CD4-positive, CD25-positive, alpha-beta regulatory T cell (primary cell): ENCODE data around the gene RNF4. TPM values are rescaled to one million over a fixed set of nuclear protein-coding genes. Genes with fewer than 3 reads are reported as not detected.
A peak's percentile ranks its signal among the peaks of the same experiment; 100 is the strongest.
"Not testable (repeated sequence)": the region's sequence is repeated elsewhere in the genome, so short reads cannot be mapped to it uniquely, and the experiment has no call there.

Experiments
- ATAC-seq, 2 donors: fragments of 150-1000 bp; cut with Tn5 transposase; one replicate each; pipeline ENCODE4 v1.10.0; 2021; ENCODE audit warnings: low read depth in 2 of 2, moderate number of reproducible peaks in 2 of 2, moderate library complexity in 1 of 2
- DNase-seq, 3 donors: peaks; one replicate each; pipeline versions ENCODE4 v3.0.0 to v3.0.0-alpha.2; 2012 to 2022; ENCODE audit warnings: mixed read lengths in 1 of 3
- H3K27ac ChIP-seq: one replicate; pipeline ENCODE4 v1.7.0; 2013; ENCODE audit warnings: mild to moderate bottlenecking, low read length; ENCODE audit not compliant: insufficient read depth, poor library complexity, severe bottlenecking
- H3K27me3 ChIP-seq: one replicate; pipeline ENCODE4 v1.7.0; 2013; ENCODE audit warnings: low read length; ENCODE audit not compliant: control insufficient read depth, insufficient read depth
- H3K36me3 ChIP-seq: one replicate; pipeline ENCODE4 v1.7.0; 2013; ENCODE audit warnings: mild to moderate bottlenecking, low read length, moderate library complexity; ENCODE audit not compliant: control insufficient read depth, insufficient read depth
- H3K4me1 ChIP-seq: 2 replicates; pipeline ENCODE4 v1.7.0; 2013; ENCODE audit warnings: mild to moderate bottlenecking, low read length; ENCODE audit not compliant: insufficient read depth, control insufficient read depth, poor library complexity, severe bottlenecking
- H3K4me3 ChIP-seq: one replicate; pipeline ENCODE4 v1.7.0; 2013; ENCODE audit warnings: low read depth, mild to moderate bottlenecking, low read length, moderate library complexity
- H3K9me3 ChIP-seq, 2 experiments: 1 replicate in 1 of 2; 2 replicates in 1 of 2; pipeline ENCODE4 v1.7.0; 2013; ENCODE audit warnings: low read length in 2 of 2, mild to moderate bottlenecking in 1 of 2, moderate library complexity in 1 of 2; ENCODE audit not compliant: control insufficient read depth in 2 of 2
- H3K27ac Mint-ChIP-seq, 3 donors: one replicate each; pipeline ENCODE4 v1.8.0; 2020 to 2022; ENCODE audit warnings: mild to moderate bottlenecking in 3 of 3, mixed read lengths in 3 of 3, moderate library complexity in 2 of 3
- H3K27me3 Mint-ChIP-seq: one replicate; pipeline ENCODE4 v1.8.0; 2022; ENCODE audit warnings: mild to moderate bottlenecking, mixed read lengths
- H3K36me3 Mint-ChIP-seq: one replicate; pipeline ENCODE4 v1.8.0; 2020; ENCODE audit warnings: mixed read lengths
- H3K4me1 Mint-ChIP-seq, 4 donors: one replicate each; pipeline ENCODE4 v1.8.0; 2020 to 2022; ENCODE audit warnings: mixed read lengths in 4 of 4, mild to moderate bottlenecking in 1 of 4
- H3K4me3 Mint-ChIP-seq, 4 donors: one replicate each; pipeline ENCODE4 v1.8.0; 2020 to 2022; ENCODE audit warnings: mild to moderate bottlenecking in 4 of 4, mixed read lengths in 4 of 4, moderate library complexity in 3 of 4
- H3K9me3 Mint-ChIP-seq, 7 donors: one replicate each; pipeline ENCODE4 v1.8.0; 2020 to 2022; ENCODE audit warnings: mixed read lengths in 7 of 7, mild to moderate bottlenecking in 3 of 7, moderate library complexity in 2 of 7
- polyA plus RNA-seq, 4 donors: library from polyadenylated mRNA; unstranded; fragments of 300-500 nt; fragmentation: Illumina TruSeq; gene quantifications; one replicate each; pipeline ENCODE4 v1.2.3, GENCODE V29; 2021
- total RNA-seq: library from RNA; stranded (reverse); gene quantifications from one replicate; pipeline ENCODE4 v1.2.3, GENCODE V29; 2022

Gene RNF4
- total and polyA plus RNA-seq, 5 donors from 2014 or later, result 72.0 to 111 (median 89.8) TPM

DNA sequence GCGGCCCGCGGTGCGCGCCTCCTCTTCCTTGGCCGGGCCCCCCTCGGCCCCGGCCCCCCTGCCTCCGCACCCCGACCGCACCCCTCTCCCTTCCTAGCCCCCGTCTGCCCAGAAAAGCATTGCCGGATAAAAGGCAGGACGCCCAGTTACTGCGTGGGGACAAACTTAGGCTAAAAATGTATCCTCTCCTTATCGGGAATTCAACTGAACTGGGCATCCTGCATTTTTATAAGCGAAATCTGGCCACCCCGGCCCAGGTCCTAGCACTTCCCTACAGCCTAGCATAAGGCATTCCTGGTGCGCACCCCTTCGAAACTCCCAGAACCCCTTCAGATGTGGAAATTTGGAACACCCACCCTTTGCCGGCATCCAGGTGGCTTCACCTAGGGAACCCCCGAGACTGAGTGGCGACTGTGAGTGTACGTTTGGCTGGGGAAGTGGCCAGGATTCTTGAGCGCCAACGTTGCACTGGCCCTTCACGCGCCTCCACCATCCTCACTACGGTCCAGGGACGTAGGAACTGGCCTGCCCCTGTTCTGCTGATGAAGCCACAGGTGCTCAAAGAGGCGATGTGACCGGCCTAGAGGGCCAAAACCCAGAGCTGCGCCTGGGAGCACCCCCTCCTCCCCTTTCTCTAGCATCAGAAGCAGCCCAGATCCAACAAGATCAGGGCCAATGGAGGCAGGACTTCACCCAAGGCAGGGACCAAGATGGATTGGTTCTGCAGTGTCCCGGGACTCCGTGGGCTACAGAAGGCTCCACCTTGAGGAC, 5.7 kb upstream of the RNF4 start:
- no peaks in the 10 kb centered on the region for H3K36me3 ChIP-seq
- H3K27me3 Mint-ChIP-seq, result peaks cover 5% of the 10 kb centered on the region
- peak overlapping the region in 1 of 3 donors; percentile 83 for H3K27ac Mint-ChIP-seq
- no peaks in the 10 kb centered on the region for H3K9me3 Mint-ChIP-seq
- no peaks in the 10 kb centered on the region for H3K9me3 ChIP-seq
- ATAC-seq, result no peak
- H3K4me3 ChIP-seq, result no peak overlapping the region
- H3K4me1 ChIP-seq, result peaks cover 20% of the 10 kb centered on the region
- no peak for DNase-seq
- H3K4me1 Mint-ChIP-seq, result peaks cover 0 to 21% (median 14%) of the 10 kb centered on the region in 4 donors
- H3K4me3 Mint-ChIP-seq, result peak overlapping the region; percentile 53 to 84 (median 80)
- no peak overlapping the region for H3K27ac ChIP-seq
- H3K27me3 ChIP-seq, result no peaks in the 10 kb centered on the region
- no peaks in the 10 kb centered on the region for H3K36me3 Mint-ChIP-seq

DNA sequence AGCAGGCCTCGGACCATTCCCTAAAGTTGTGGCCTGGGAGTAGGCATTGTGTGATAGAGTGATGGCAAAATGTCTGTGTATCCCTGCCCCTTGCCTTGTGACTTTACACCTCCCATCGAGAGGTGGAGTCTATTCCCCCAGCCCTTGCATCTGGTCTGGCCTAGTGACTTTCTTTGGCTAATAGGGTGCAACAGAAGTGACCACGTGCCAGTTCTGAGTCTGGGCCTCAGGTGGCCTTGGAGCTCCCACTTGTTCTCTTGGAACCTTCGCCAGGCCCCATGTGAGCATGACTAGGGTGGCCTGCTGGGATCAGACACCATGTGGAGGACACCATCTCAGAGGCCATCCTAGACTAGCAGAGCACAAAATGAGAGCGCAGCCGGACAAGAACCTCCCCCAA, 3.9 kb upstream of the RNF4 start:
- Mint-ChIP-seq H3K4me1 (peaks cover 3 to 30% (median 20%) of the 10 kb centered on the region in 4 donors), H3K27me3 (peaks cover 7% of the 10 kb centered on the region), H3K4me3 (peak overlapping the region in 1 of 4 donors; percentile 51), H3K36me3 (no peaks in the 10 kb centered on the region), H3K9me3 (no peaks in the 10 kb centered on the region), H3K27ac (no peak overlapping the region)
- Histone ChIP-seq H3K4me3 (no peak overlapping the region), H3K27me3 (no peaks in the 10 kb centered on the region), H3K36me3 (no peaks in the 10 kb centered on the region), H3K4me1 (peaks cover 35% of the 10 kb centered on the region), H3K9me3 (no peaks in the 10 kb centered on the region), H3K27ac (no peak overlapping the region)
- DNase-seq (no peak), ATAC-seq (no peak)

DNA sequence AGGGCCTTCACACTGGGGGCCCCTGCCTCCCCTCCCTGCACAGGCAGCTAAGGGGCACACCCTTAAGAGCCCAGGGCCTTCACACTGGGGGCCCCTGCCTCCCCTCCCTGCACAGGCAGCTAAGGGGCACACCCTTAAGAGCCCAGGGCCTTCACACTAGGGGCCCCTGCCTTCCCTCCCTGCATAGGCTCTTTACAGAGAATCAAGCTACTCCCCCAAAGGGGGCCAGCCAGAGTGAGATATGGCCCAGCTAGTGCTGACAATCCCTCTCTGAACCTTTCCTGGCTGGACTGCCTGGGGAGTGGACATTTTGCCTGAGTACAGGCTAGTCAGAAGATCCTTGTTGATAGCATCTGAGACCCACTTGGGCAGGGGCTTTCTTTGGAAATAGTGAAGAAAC, 3.4 kb upstream of the RNF4 start:
- peaks cover 40% of the 10 kb centered on the region for H3K4me1 ChIP-seq
- Mint-ChIP-seq H3K4me3 (peak overlapping the region in 2 of 4 donors; percentile 63 to 98), H3K4me1 (peaks cover 4 to 35% (median 22%) of the 10 kb centered on the region in 4 donors)
- ATAC-seq, H3K27ac ChIP-seq, H3K4me3 ChIP-seq, H3K27ac Mint-ChIP-seq, H3K27me3 Mint-ChIP-seq, H3K9me3 Mint-ChIP-seq, H3K36me3 Mint-ChIP-seq, H3K27me3 ChIP-seq, H3K36me3 ChIP-seq, DNase-seq, H3K9me3 ChIP-seq: not testable (repeated sequence)

DNA sequence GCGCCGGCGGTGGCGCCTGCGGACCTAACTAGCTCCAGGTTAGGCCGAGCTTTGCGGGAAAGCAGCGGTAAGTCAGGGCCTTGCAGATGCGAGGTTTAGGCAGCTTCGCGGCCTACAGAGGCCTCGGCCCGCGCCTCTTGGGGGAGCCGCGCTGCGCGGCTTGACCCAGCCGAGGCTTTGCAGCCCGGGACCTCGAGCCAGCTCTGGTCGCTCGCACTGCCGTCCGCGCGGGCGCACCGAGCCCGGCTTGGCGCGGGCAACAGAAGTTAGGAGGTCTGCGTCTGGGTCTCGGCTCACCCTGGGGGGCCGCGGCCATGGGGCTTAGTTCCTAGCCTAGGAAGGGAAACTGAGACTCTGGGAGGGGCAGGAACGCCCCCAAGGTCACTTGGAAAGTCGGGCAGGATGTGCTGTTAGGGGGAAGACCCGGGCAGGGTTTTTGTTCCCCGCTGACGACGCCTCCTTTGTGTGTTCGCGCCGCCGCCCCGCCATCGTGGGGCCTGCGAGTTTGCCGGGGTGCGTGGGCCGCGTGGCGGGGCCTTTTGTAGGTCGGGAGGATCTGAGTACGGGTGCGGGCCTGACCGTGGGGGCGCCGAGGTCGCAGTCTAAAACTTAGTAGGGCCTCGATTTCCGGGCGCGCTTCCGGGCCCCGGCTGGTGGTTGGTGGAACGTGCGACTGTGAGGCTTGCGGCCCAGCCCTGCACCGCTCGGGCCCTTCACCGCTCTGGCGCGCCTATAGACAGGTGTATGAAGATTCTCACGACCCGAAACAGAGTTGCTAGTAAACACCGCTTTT, 482 bp downstream of the RNF4 start:
- H3K36me3 Mint-ChIP-seq, result peaks cover 14% of the 10 kb centered on the region

DNA sequence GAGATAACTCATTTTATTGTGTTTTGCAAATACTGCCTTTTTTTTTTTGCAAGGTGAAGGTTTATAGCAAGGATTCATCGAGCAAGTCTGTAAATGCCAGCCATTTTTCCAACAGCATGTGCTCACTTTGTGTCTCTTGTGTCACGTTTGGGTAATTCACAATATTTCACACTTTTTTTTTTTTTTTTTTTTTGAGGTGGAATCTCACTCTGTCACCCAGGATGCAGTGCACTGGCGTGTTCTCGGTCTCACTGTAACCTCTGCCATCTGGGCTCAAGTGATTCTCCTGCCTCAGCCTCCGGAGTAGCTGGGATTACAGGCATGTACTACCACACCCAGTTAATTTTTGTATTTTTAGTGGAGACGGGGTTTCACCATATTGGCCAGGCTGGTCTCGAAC, 1.9 kb downstream of the RNF4 start:
- peaks cover 56% of the 10 kb centered on the region for H3K4me1 ChIP-seq
- Mint-ChIP-seq H3K36me3 (peaks cover 17% of the 10 kb centered on the region), H3K9me3 (no peaks in the 10 kb centered on the region), H3K27ac (peak overlapping the region; percentile 98 to 99 (median 99)), H3K4me1 (peaks cover 19 to 76% (median 34%) of the 10 kb centered on the region in 4 donors), H3K4me3 (peak overlapping the region; percentile 95 to 100 (median 98)), H3K27me3 (peaks cover 7% of the 10 kb centered on the region)
- no peaks in the 10 kb centered on the region for H3K9me3 ChIP-seq
- H3K4me3 ChIP-seq, result peak overlapping the region; percentile 89
- no peak for DNase-seq
- peaks cover 13% of the 10 kb centered on the region for H3K36me3 ChIP-seq
- H3K27ac ChIP-seq, result peak overlapping the region; percentile 97
- no peaks in the 10 kb centered on the region for H3K27me3 ChIP-seq
- ATAC-seq, result no peak

More for the DNA sequence above, 482 bp downstream of the RNF4 start:
- Mint-ChIP-seq H3K4me3 (peak overlapping the region; percentile 95 to 100 (median 98)), H3K27me3 (peaks cover 7% of the 10 kb centered on the region), H3K9me3 (no peaks in the 10 kb centered on the region), H3K4me1 (peaks cover 16 to 63% (median 29%) of the 10 kb centered on the region in 4 donors), H3K27ac (peak overlapping the region; percentile 98 to 99 (median 99))
- ATAC-seq, result peak; percentile 62 to 66
- Histone ChIP-seq H3K27me3 (no peaks in the 10 kb centered on the region), H3K4me1 (peaks cover 46% of the 10 kb centered on the region), H3K9me3 (no peaks in the 10 kb centered on the region), H3K27ac (peak overlapping the region; percentile 97), H3K4me3 (peak overlapping the region; percentile 89), H3K36me3 (peaks cover 13% of the 10 kb centered on the region)
- DNase-seq, result peak; percentile 67 to 90 (median 79)

DNA sequence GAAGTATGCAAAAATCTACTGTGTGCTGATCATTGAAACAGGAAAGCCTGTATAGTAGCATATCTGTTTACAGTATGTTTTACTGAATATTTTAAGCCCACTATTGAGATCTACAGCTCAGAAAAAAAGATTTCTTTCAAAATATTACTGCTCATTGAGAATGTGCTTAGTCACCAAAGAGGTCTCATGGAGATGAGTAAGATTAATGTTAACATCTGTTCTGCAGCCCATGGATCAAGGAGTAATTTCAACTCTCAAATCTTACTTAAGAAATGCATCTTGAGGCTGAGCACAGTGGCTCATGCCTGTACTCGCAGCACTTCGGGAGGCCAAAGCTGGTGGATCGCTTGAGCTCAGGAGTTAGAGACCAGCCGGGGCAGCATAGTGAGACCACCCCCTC, 3.3 kb downstream of the RNF4 start:
- Mint-ChIP-seq H3K4me1 (peaks cover 23 to 85% (median 45%) of the 10 kb centered on the region in 4 donors), H3K27ac (peak overlapping the region; percentile 12 to 99 (median 71)), H3K4me3 (peak overlapping the region in 3 of 4 donors; percentile 33 to 98 (median 98)), H3K27me3 (peaks cover 7% of the 10 kb centered on the region), H3K36me3 (peaks cover 26% of the 10 kb centered on the region), H3K9me3 (no peaks in the 10 kb centered on the region)
- Histone ChIP-seq H3K4me3 (peak overlapping the region; percentile 89), H3K9me3 (no peaks in the 10 kb centered on the region), H3K36me3 (peaks cover 16% of the 10 kb centered on the region), H3K27me3 (no peaks in the 10 kb centered on the region), H3K27ac (peak overlapping the region; percentile 97), H3K4me1 (peaks cover 70% of the 10 kb centered on the region)
- DNase-seq, result no peak
- ATAC-seq, result no peak

DNA sequence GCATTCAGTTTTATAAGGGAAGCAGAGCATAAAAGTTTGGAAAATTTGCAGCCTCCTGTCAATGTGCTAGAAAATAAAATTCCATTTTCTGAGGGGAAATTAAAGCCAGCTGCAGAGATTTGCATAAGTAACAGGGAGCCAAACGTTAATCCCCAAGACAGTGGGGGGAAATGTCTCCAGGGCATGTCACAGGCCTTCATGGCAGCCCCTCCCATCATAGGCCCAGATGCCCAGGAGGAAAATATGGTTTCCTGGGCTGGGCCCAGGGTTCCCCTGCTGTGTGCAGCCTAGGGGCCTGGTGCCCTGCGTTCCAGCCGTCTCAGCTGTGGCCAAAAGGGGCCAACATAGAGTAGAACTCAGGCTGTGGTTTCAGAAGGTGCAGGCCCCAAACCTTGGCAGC, 9.3 kb downstream of the RNF4 start:
- Mint-ChIP-seq H3K27ac (peak overlapping the region; percentile 51 to 79 (median 66)), H3K27me3 (no peaks in the 10 kb centered on the region), H3K9me3 (no peaks in the 10 kb centered on the region), H3K4me3 (peak overlapping the region in 3 of 4 donors; percentile 65 to 81 (median 67)), H3K4me1 (peaks cover 14 to 97% (median 71%) of the 10 kb centered on the region in 4 donors), H3K36me3 (peaks cover 27% of the 10 kb centered on the region)
- ATAC-seq (no peak), DNase-seq (no peak)
- Histone ChIP-seq H3K9me3 (no peaks in the 10 kb centered on the region), H3K27me3 (no peaks in the 10 kb centered on the region), H3K4me3 (peak overlapping the region; percentile 34), H3K4me1 (peaks cover 83% of the 10 kb centered on the region), H3K36me3 (peaks cover 9% of the 10 kb centered on the region), H3K27ac (no peak overlapping the region)
